Esophagus muscularis mucosa (tissue), 4 donors: ENCODE measurements around the gene DBNL. TPM values are rescaled to one million over a fixed set of nuclear protein-coding genes. Genes with fewer than 3 reads are reported as not detected.
"Not testable (repeated sequence)": the region's sequence is repeated elsewhere in the genome, so short reads cannot be mapped to it uniquely, and the experiment has no call there.

Source experiments
- DNase-seq: peaks from one replicate; pipeline ENCODE4 v3.0.0-alpha.2; 2017; ENCODE audit errors: extremely low spot score
- H3K27ac ChIP-seq, 4 donors: fragments of 200-600 bp; sonication (generic); replicated peaks in 1 of 4; 1 replicate in 3 of 4; 2 replicates in 1 of 4; pipeline ENCODE4 v1.5.1; 2016 to 2019; ENCODE audit warnings: mild to moderate bottlenecking in 1 of 4
- H3K27me3 ChIP-seq, 4 donors: fragments of 200-600 bp; sonication (generic); one replicate each; pipeline versions ENCODE4 v1.5.1 to v1.6.0; 2016 to 2019
- H3K36me3 ChIP-seq, 4 donors: fragments of 200-600 bp; sonication (generic); one replicate each; pipeline ENCODE4 v1.5.1; 2016 to 2019
- H3K4me1 ChIP-seq, 4 donors: fragments of 200-600 bp; sonication (generic); one replicate each; pipeline ENCODE4 v1.5.1; 2016 to 2019
- H3K4me3 ChIP-seq, 4 donors: fragments of 200-600 bp; sonication (generic); 1 replicate in 2 of 4; 2 replicates in 2 of 4; pipeline ENCODE4 v1.5.1; 2016 to 2019; ENCODE audit warnings: mild to moderate bottlenecking in 4 of 4, moderate library complexity in 1 of 4
- H3K9me3 ChIP-seq, 4 donors: fragments of 200-600 bp; sonication (generic); 1 replicate in 3 of 4; 2 replicates in 1 of 4; pipeline ENCODE4 v1.5.1; 2016 to 2019
- EP300 ChIP-seq: sonication (generic); formaldehyde crosslinking; IDR thresholded peaks from one replicate; pipeline ENCODE4 v1.6.1; 2017; ENCODE audit warnings: antibody characterized with exemption
- POLR2A ChIP-seq: fragments of 450-650 bp; IDR thresholded peaks from one replicate; pipeline ENCODE4 v1.6.1; 2017; ENCODE audit warnings: antibody characterized with exemption, moderate library complexity, mild to moderate bottlenecking, low read depth
- POLR2AphosphoS5 ChIP-seq, 2 donors: sonication (generic); formaldehyde crosslinking; IDR thresholded peaks; one replicate each; pipeline ENCODE4 v1.6.1; 2017; ENCODE audit warnings: antibody characterized with exemption in 2 of 2
- WGBS: methylation state at CpG from one replicate; pipeline ENCODE4 v1.1.5; 2018; 5-methylcytosine and 5-hydroxymethylcytosine counted together
- intact Hi-C: fragments of 100-400 bp; cut with DNase I; formaldehyde crosslinking; loops from one replicate; pipeline ENCODE4 v1.15.1; 2023
- total RNA-seq, 4 donors: library from RNA; depleted of rRNA; stranded (reverse); fragments of >200 nt; gene quantifications; one replicate each; pipeline versions ENCODE4 v1.1.0 to v1.2.1, GENCODE V29; 2016
- TF ChIP-seq, protein P1 (sequence below), 3 experiments: fragments of 200-600 bp in 2 of 3; fragments of 450-650 bp in 1 of 3; sonication (generic) in 2 of 3; IDR thresholded peaks; one replicate each; pipeline ENCODE4 v1.5.1; 2017 to 2019; ENCODE audit warnings: antibody characterized with exemption in 3 of 3, mild to moderate bottlenecking in 2 of 3, moderate library complexity in 1 of 3

DBNL gene
- total RNA-seq = 100 to 1,000 TPM in 3 of 4 donors, 10 to 100 TPM in 1; 93.9 to 122 (median 115) TPM

DNA sequence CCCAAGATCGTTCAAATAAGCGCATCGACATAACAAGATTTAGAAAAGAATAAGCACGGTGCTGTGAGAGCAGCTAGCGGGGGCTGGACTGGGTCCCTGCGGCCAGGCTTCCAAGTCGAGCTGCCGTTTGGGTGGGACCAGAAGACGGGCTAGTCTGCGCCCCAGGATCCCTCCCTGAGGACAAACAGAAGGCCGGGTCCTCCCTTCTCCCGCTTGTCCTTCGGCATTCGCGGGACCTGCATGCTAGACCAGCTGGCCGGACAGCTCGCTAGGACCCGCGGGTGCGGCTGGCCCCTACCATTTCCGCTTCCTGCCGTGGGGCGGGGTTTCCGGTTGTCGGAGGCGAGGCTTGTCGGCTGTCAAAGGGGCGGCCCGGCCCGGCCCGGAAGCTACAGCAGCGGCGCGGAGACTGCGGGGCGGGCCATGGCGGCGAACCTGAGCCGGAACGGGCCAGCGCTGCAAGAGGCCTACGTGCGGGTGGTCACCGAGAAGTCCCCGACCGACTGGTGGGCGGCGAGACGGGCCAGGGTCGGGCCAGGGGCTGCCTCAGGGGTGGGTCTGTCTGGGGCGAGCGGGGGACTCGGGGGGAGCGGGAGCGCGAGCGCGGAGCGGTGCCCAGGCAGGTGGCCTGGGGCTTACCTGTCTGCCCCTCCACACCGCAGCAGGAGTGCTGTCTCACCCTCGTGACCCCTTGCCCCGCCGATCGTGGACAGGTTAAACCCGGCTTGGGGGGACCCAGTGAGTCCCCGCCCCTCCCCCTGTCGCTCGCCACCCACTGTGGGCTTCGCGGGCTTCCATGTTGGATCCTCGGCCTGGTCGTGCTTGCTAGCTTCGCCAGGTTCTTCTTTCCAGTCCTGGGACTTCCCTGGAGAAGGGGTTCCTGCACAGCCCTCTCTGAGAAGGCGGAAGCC is at the start of gene DBNL:
DBNL (plus strand) TSS at position 388 of the 911 bp plus-strand sequence; CDS start at position 424, 36 bp downstream.
- TF ChIP-seq POLR2AphosphoS5 (IDR thresholded peaks at IDR 0.05) = peak; percentile 93
- peak; percentile 55 for TF ChIP-seq POLR2A
- TF ChIP-seq, protein P1, sequence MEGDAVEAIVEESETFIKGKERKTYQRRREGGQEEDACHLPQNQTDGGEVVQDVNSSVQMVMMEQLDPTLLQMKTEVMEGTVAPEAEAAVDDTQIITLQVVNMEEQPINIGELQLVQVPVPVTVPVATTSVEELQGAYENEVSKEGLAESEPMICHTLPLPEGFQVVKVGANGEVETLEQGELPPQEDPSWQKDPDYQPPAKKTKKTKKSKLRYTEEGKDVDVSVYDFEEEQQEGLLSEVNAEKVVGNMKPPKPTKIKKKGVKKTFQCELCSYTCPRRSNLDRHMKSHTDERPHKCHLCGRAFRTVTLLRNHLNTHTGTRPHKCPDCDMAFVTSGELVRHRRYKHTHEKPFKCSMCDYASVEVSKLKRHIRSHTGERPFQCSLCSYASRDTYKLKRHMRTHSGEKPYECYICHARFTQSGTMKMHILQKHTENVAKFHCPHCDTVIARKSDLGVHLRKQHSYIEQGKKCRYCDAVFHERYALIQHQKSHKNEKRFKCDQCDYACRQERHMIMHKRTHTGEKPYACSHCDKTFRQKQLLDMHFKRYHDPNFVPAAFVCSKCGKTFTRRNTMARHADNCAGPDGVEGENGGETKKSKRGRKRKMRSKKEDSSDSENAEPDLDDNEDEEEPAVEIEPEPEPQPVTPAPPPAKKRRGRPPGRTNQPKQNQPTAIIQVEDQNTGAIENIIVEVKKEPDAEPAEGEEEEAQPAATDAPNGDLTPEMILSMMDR (IDR thresholded peaks at IDR 0.05) = peak in 1 of 3 experiments; percentile 22
- TF ChIP-seq EP300 = no peak
- Histone ChIP-seq H3K4me1 (peaks cover 34 to 65% (median 50%) of the 10 kb centered on the region in 4 donors), H3K27ac (peak within 1 kb of the TSS; percentile 85 to 93 (median 86)), H3K36me3 (peaks cover 0 to 26% (median 9%) of the 10 kb centered on the region in 4 donors), H3K9me3 (no peaks in the 10 kb centered on the region), H3K4me3 (peak within 1 kb of the TSS; percentile 77 to 99 (median 86)), H3K27me3 (no peaks in the 10 kb centered on the region)
- under 1% methylated on average over 31 of the region's 74 CpGs for whole genome bisulfite sequencing
- DNase-seq = peak; percentile 98
- intact Hi-C loops = loop anchor here (2.0 to 5.0 kb wide), 2 partner anchors 20 to 38 kb away; partner anchors contain the start of genes PGAM2 and POLM

DNA sequence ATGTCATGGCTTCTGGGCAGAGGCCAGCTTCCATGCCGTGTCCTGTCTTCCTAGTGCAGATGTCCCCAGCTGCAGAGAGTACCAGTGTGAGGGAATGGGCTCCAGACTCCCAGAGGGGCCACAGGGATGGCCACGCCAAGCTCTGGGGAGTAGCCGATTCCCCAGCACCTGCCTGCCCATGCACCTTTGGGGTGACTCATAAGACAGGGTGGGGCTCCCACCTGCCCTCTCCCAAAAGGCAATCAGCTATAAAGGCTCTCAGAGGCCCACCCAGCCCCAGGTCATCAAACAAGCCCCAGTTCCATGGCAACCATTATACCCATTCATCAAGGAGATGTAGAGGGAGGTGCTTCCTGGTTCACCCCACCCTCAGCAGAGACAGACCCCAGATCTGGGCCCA is 47.0 kb upstream of the DBNL start, which contains the start of gene SPDYE1:
SPDYE1 (plus strand) TSS at position 366 of the 400 bp plus-strand sequence. CDS start 2,053 bp downstream, outside the sequence.
- intact Hi-C loops, H3K27me3 ChIP-seq, H3K4me1 ChIP-seq, H3K27ac ChIP-seq, H3K9me3 ChIP-seq, H3K36me3 ChIP-seq, DNase-seq, H3K4me3 ChIP-seq: not testable (repeated sequence)
- WGBS = 100% methylated on average over 1 of the region's 3 CpGs

GRCh38 chr7:44012081-44012480 is 32.4 kb upstream of the DBNL start:
- H3K9me3 ChIP-seq, H3K27ac ChIP-seq, H3K27me3 ChIP-seq, DNase-seq, H3K4me1 ChIP-seq, H3K4me3 ChIP-seq, intact Hi-C loops: not testable (repeated sequence)
- 90% methylated on average over 5 of the region's 8 CpGs for WGBS
- peaks cover 7 to 62% (median 22%) of the 10 kb centered on the region in 4 donors for H3K36me3 ChIP-seq

DNA sequence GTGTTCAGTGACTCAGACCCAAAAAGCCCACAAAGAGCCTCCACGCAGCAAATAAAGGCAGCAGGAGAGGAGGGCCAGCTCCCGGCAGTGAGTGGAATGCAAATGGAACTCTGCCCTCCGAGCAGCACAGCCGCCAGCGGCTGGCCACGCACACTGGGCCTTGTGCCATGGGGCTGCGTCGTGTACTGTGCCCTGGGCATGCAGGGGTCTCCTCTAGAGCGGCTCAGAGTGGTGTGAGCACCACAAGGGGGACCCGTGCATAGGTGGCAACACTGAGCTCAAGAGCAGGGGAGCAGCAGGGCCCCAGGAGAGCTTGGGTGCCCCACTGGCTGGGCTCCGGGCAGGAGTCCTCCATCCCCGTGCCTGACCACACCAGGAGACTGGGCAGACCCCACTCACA is 29.4 kb upstream of the DBNL start:
- H3K27me3 ChIP-seq, intact Hi-C loops: not testable (repeated sequence)

DNA sequence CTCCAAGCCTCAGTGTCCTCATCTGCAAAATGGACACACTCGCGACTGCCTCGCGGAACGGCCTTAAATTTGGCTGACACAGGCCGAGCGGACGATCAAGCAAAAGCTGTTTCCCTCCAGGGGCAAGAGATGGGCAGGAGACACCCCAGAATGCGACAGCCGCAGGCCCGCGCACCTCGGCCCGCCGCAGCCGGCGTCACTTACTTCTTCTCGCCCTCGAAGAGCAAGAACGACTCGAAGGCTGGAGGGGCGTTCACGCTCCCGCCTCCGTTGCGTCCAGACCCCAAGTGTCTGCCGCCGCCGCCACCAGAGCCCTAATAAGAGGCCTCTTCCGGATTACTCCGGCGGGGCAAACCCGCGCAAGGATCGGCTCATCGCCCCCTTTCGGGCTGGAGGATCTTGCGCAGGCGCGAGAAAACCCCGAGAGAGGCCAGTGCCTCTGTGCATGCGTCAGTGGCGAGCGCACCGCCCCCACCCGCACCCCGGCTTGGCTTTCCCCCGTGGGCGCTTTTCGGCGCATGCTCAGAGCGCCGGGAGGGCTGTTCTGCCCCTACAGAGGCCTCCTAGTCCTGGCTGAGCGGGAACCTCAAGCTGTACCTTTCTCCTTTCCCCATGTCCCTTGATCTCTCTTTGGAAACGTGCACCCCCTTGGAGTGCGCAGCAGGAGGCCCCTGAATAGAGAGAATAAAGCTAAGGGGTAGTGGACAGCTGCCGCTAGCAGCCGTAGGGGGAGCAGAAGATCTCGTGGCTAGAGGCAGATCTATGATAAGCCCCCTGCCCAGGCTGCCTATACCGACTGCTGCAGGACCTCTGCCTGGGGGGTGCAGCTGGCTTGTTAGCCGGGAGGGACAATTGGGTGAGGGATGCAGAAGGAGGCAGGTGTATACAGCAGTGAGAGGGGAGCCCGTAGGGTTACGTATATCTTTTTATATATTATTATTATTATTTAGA is 25.4 kb upstream of the DBNL start:
- Histone ChIP-seq H3K36me3 (peaks cover 0 to 21% (median 5%) of the 10 kb centered on the region in 4 donors), H3K4me3 (peak overlapping the region; percentile 73 to 88 (median 83)), H3K27ac (peak overlapping the region; percentile 79 to 84 (median 82)), H3K4me1 (peaks cover 14 to 21% (median 18%) of the 10 kb centered on the region in 4 donors)
- peak; percentile 97 for DNase-seq
- H3K27me3 ChIP-seq, intact Hi-C loops, H3K9me3 ChIP-seq: not testable (repeated sequence)
- TF ChIP-seq, protein P1 (IDR thresholded peaks at IDR 0.05) = peak; percentile 61 to 79 (median 71)
- peak; percentile 78 to 83 for TF ChIP-seq POLR2AphosphoS5 (IDR thresholded peaks at IDR 0.05)
- 14% methylated on average over 7 of the region's 63 CpGs for WGBS

More for the DNA sequence above, 29.4 kb upstream of the DBNL start:
- H3K4me1 ChIP-seq = peaks cover 14 to 18% (median 16%) of the 10 kb centered on the region in 4 donors
- peaks cover 4 to 48% (median 19%) of the 10 kb centered on the region in 4 donors for H3K36me3 ChIP-seq
- H3K27ac ChIP-seq, DNase-seq, H3K9me3 ChIP-seq, H3K4me3 ChIP-seq: not testable (repeated sequence)
- WGBS = no CpG with 5 or more reads among the region's 12 CpGs

GRCh38 chr7:44019825-44020224 is 24.7 kb upstream of the DBNL start:
- intact Hi-C loops, H3K9me3 ChIP-seq, DNase-seq, H3K27me3 ChIP-seq, H3K4me3 ChIP-seq: not testable (repeated sequence)
- H3K4me1 ChIP-seq = peaks cover 14 to 21% (median 18%) of the 10 kb centered on the region in 4 donors
- 56% methylated on average over 6 of the region's 6 CpGs for WGBS
- peaks cover 0 to 14% (median 2%) of the 10 kb centered on the region in 4 donors for H3K36me3 ChIP-seq
- peak overlapping the region; percentile 79 to 84 (median 82) for H3K27ac ChIP-seq

- 99% methylated on average over 6 of the region's 7 CpGs for WGBS
- H3K4me3 ChIP-seq, H3K9me3 ChIP-seq, H3K27ac ChIP-seq, intact Hi-C loops, H3K27me3 ChIP-seq, H3K36me3 ChIP-seq, DNase-seq: not testable (repeated sequence)
- H3K4me1 ChIP-seq = peaks cover 14 to 21% (median 18%) of the 10 kb centered on the region in 4 donors
Observed at GRCh38 chr7:44022069-44022468, 22.4 kb upstream of the DBNL start.

DNA sequence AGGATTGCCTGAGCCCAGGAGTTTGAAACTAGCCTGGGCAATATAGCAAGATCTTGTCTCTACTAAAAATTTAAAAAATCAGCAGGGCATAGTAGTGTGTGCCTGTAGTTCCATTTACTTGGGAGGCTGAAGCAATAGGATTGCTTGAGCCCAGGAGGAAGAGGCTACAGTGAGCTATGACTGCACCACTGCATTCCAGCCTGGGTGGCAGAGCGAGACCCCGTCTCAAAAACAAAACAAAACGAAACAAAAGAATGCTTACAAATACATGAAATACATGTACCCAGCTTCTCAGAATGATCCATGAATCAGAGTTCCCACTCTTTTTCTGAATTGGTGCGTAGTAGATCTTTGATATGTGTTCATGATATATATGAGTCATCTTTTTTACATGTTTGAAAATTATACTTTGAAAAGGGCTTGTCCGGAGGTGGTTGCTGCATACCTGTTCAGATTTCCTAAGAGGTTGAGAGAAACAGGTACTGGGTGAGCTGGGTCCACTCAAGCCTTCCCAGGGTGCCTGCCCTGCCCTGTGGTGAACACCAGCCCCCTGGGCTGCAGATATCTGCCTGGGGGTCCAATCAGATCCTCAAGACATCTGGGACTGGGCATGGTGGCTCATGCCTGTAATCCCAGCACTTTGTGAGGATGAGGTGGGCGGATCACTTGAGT is 21.6 kb upstream of the DBNL start:
- intact Hi-C loops = not testable (repeated sequence)
- WGBS = 87% methylated on average over 5 of the region's 6 CpGs

DNA sequence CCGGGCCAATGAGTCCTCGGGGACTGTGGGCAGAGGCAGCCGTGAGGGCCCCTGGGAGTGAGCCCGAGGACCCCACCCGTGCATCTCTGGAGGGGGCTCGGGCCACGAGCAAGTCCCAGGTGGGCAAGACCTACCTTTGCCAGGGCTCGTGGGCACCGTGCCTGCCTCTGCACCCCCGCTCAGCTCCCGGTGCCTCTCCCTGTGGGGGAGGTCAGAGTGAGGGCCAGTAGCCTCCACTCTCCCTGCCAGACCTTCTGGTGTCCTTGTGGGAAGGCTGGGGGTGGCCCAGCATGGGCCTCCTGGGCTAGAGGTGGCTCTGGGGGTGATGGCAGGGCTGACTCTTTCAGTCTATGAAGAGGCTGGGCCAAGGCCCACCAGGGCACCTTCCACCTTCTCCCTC is 15.1 kb upstream of the DBNL start:
- H3K9me3 ChIP-seq, H3K27ac ChIP-seq, intact Hi-C loops, DNase-seq, H3K4me1 ChIP-seq, H3K36me3 ChIP-seq, H3K4me3 ChIP-seq, H3K27me3 ChIP-seq: not testable (repeated sequence)
- WGBS = 78% methylated on average over 4 of the region's 11 CpGs

More for the DNA sequence above, 21.6 kb upstream of the DBNL start:
- peaks cover 11 to 17% (median 14%) of the 10 kb centered on the region in 4 donors for H3K4me1 ChIP-seq
- H3K4me3 ChIP-seq, H3K27ac ChIP-seq, H3K27me3 ChIP-seq, H3K36me3 ChIP-seq, H3K9me3 ChIP-seq, DNase-seq: not testable (repeated sequence)
